Skeletal muscle cell (primary cell): ENCODE data around the gene RGS7.

Experiments
- DNase-seq: peaks from one replicate; pipeline ENCODE4 v3.0.0-alpha.2; 2010; ENCODE audit warnings: low read depth
- H3K4me3 ChIP-seq: 2 replicates; pipeline ENCODE4 v1.5.1; 2011; ENCODE audit warnings: low read depth, mild to moderate bottlenecking, control low read depth, low read length, moderate library complexity

RGS7 gene

GRCh38 chr1:241356519-241357365, at the start of gene RGS7:
Gene RGS7 (minus strand): TSS chr1:241357205.
- peak; percentile 27 for DNase-seq
- peak within 1 kb of the TSS; percentile 61 for H3K4me3 ChIP-seq

GRCh38 chr1:241406421-241406820, 49.4 kb upstream of the RGS7 start:
- DNase-seq = no peak
- no peak overlapping the region for H3K4me3 ChIP-seq

GRCh38 chr1:241401156-241401555, 44.2 kb upstream of the RGS7 start:
- no peak overlapping the region for H3K4me3 ChIP-seq
- DNase-seq = no peak

GRCh38 chr1:241396747-241397681, 40.0 kb upstream of the RGS7 start:
- no peak overlapping the region for H3K4me3 ChIP-seq
- DNase-seq = no peak

- no peak overlapping the region for H3K4me3 ChIP-seq
- no peak for DNase-seq
Observed at GRCh38 chr1:241391926-241392710, 35.1 kb upstream of the RGS7 start.

- no peak overlapping the region for H3K4me3 ChIP-seq
- DNase-seq = no peak
Observed at GRCh38 chr1:241390526-241390925, 33.5 kb upstream of the RGS7 start.

GRCh38 chr1:241389400-241389799, 32.4 kb upstream of the RGS7 start:
- no peak for DNase-seq
- H3K4me3 ChIP-seq = no peak overlapping the region

- H3K4me3 ChIP-seq = no peak overlapping the region
- DNase-seq = no peak
Observed at GRCh38 chr1:241387216-241387615, 30.2 kb upstream of the RGS7 start.

- H3K4me3 ChIP-seq = no peak overlapping the region
- DNase-seq = no peak
Observed at GRCh38 chr1:241376701-241377100, 19.7 kb upstream of the RGS7 start.

GRCh38 chr1:241375886-241376285, 18.9 kb upstream of the RGS7 start:
- no peak for DNase-seq
- H3K4me3 ChIP-seq = no peak overlapping the region

- DNase-seq = no peak
- H3K4me3 ChIP-seq = no peak overlapping the region
Observed at GRCh38 chr1:241366196-241366595, 9.2 kb upstream of the RGS7 start.

- DNase-seq = no peak
Observed at GRCh38 chr1:241362350-241362749, 5.3 kb upstream of the RGS7 start.

GRCh38 chr1:241357366-241358340, 648 bp upstream of the RGS7 start:
- no peak for DNase-seq
- H3K4me3 ChIP-seq = peak overlapping the region; percentile 61

More at GRCh38 chr1:241362350-241362749, 5.3 kb upstream of the RGS7 start:
- H3K4me3 ChIP-seq = no peak overlapping the region

GRCh38 chr1:241356187-241356518, 852 bp downstream of the RGS7 start:
- peak overlapping the region; percentile 61 for H3K4me3 ChIP-seq
- DNase-seq = no peak

- no peak for DNase-seq
- no peak overlapping the region for H3K4me3 ChIP-seq
Observed at GRCh38 chr1:241355311-241356010, 1.5 kb downstream of the RGS7 start.

GRCh38 chr1:241352401-241352800, 4.6 kb downstream of the RGS7 start:
- DNase-seq = no peak
- H3K4me3 ChIP-seq = no peak overlapping the region

- no peak overlapping the region for H3K4me3 ChIP-seq
- DNase-seq = no peak
Observed at GRCh38 chr1:241351841-241352240, 5.2 kb downstream of the RGS7 start.

GRCh38 chr1:241343956-241344355, 13.0 kb downstream of the RGS7 start:
- no peak for DNase-seq
- H3K4me3 ChIP-seq = no peak overlapping the region
